ENCODE results near the gene SLC22A23. TPM values are rescaled to one million over a fixed set of nuclear protein-coding genes. Genes with fewer than 3 reads are reported as not detected.

Gene SLC22A23
- total RNA-seq, 1 experiment from 2014 or later: 6.8 TPM

GRCh38 chr6:3347826-3348225 lies 109.0 kb downstream of the SLC22A23 start:
- H3K4me3 Mint-ChIP-seq: no peak overlapping the region
- Histone ChIP-seq H3K9ac (ENCODE audit: extremely low read depth, insufficient read length, low read length) (no peak overlapping the region), H3K4ac (ENCODE audit: low read depth, low read length) (no peak overlapping the region), H4K20me1 (ENCODE audit: control insufficient read depth, insufficient read depth, insufficient read length) (no peaks in the 10 kb centered on the region), H3K79me1 (ENCODE audit: insufficient read depth, low read depth, low read length, poor library complexity, severe bottlenecking) (no peaks in the 10 kb centered on the region), H2AK5ac (ENCODE audit: insufficient read length, low read length) (no peak overlapping the region), H3K14ac (ENCODE audit: insufficient read depth, low read length) (no peak overlapping the region), H2BK5ac (ENCODE audit: insufficient read length, low read length) (no peak overlapping the region), H3K27me3 (ENCODE audit: insufficient read depth, low read length) (no peaks in the 10 kb centered on the region), H4K91ac (ENCODE audit: insufficient read length, low read depth, low read length) (no peak overlapping the region), H3K23ac (ENCODE audit: insufficient read length, low read depth, low read length) (no peak overlapping the region), H3K9me3 (ENCODE audit: control insufficient read depth, low read depth, low read length) (no peaks in the 10 kb centered on the region), H4K5ac (ENCODE audit: insufficient read length, low read depth, low read length) (no peak overlapping the region), H2BK120ac (ENCODE audit: low read depth, low read length, poor library complexity, severe bottlenecking) (no peak overlapping the region), H3K23me2 (ENCODE audit: insufficient read length, low read depth, low read length, poor library complexity, severe bottlenecking) (no peaks in the 10 kb centered on the region), H3K18ac (ENCODE audit: insufficient read length, low read depth, low read length) (no peak overlapping the region), H2AFZ (ENCODE audit: low read length) (no peak overlapping the region), H4K8ac (replicated peaks; ENCODE audit: insufficient read length, low read depth, low read length) (no peak overlapping the region), H2BK12ac (ENCODE audit: insufficient read length, low read depth, low read length) (no peak overlapping the region), H3K4me2 (ENCODE audit: insufficient read depth, insufficient read length, low read length) (no peak overlapping the region), H3K4me1 (ENCODE audit: insufficient read depth, low read length) (peaks cover 21% of the 10 kb centered on the region), H3K27ac (ENCODE audit: insufficient read length, low read depth, low read length) (no peak overlapping the region), H2BK20ac (ENCODE audit: low read depth, low read length, poor library complexity, severe bottlenecking) (no peak overlapping the region), H3K56ac (ENCODE audit: insufficient read length, low read depth, low read length) (no peak overlapping the region), H3T11ph (ENCODE audit: low read length) (no peak overlapping the region), H3K79me2 (ENCODE audit: insufficient read depth, low read length) (no peaks in the 10 kb centered on the region; the same call in 1 of the 2 replicates), H2BK15ac (ENCODE audit: low read depth, low read length) (no peak overlapping the region)
- no peak overlapping the region for H3K27ac Mint-ChIP-seq
- WGBS (ENCODE audit: extremely low coverage, insufficient read length, low lambda C conversion rate): no CpG with 5 or more reads among the region's 7 CpGs
- H3K27me3 Mint-ChIP-seq (ENCODE audit: low read depth): peaks cover 3% of the 10 kb centered on the region
- H3K4me1 Mint-ChIP-seq: peaks cover 49 to 54% of the 10 kb centered on the region in 2 experiments
- DNase-seq: no peak
- no peaks in the 10 kb centered on the region for H3K9me3 Mint-ChIP-seq
- H3K36me3 Mint-ChIP-seq (ENCODE audit: insufficient read depth in 1 of 3, low read depth in 3 of 3): peaks cover 0 to 7% (median 0%) of the 10 kb centered on the region in 3 experiments; a peak in 3 of 7 replicates
- TF ChIP-seq, protein P1, sequence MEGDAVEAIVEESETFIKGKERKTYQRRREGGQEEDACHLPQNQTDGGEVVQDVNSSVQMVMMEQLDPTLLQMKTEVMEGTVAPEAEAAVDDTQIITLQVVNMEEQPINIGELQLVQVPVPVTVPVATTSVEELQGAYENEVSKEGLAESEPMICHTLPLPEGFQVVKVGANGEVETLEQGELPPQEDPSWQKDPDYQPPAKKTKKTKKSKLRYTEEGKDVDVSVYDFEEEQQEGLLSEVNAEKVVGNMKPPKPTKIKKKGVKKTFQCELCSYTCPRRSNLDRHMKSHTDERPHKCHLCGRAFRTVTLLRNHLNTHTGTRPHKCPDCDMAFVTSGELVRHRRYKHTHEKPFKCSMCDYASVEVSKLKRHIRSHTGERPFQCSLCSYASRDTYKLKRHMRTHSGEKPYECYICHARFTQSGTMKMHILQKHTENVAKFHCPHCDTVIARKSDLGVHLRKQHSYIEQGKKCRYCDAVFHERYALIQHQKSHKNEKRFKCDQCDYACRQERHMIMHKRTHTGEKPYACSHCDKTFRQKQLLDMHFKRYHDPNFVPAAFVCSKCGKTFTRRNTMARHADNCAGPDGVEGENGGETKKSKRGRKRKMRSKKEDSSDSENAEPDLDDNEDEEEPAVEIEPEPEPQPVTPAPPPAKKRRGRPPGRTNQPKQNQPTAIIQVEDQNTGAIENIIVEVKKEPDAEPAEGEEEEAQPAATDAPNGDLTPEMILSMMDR (conservative IDR thresholded peaks at IDR 0.05): no peak
